Stimulated activated CD4-positive, alpha-beta T cell treated with anti-CD3 and anti-CD28 coated beads, Interleukin-15, amount 100 ng/mL, for 1 hour (primary cell): ENCODE results near the gene ROCK2.
"Not testable (repeated sequence)": the region's sequence is repeated elsewhere in the genome, so short reads cannot be mapped to it uniquely, and the experiment has no call there.

Experiments
- DNase-seq, 2 donors: peaks; one replicate each; pipeline ENCODE4 v3.0.0-alpha.2; 2020; ENCODE audit warnings: low read depth in 1 of 2, low spot score in 1 of 2

The ROCK2 gene

DNA sequence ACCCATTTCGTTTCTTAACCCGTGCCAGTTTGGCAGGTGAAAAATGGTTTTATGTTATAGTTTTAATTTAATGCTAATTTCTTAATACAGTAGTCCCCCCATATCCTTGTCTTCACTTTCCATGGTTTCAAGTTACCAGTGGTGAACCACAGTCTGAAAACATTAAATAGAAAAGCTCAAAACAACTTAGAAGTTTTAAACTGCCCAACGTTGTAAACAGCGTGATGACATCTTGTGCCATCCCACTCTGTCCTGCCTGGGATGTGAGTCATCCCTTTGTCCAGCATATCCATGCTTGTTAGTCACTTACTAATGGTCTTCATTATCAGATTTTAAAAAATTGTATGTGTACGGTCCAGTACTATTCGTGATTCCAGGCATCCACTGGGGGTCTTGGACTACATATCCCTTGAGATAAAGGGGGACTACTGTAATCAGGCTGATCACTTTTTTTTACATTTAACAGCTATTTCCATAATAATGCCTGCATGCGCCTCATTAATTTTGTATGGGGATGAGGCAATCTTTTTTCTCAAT lies 157.3 kb downstream of the ROCK2 start:
- DNase-seq = no peak

DNA sequence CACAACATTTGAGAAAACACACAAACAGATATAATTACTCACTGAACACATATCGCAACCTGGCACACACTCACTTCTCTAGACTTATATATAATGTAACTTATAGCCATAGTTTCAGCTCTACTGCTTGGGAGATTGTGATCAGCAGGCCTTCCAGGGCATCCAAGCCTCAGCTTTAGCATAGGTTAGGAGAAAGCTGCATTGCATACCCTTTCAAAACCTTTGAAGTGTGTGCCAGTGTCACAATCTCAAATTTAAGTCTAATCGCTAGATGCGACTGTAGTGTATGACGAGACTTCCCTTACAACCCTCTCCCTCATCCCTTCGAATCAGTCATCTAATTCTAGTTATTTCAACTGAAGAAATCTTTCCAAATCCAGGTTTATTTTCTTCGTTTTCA lies 158.3 kb downstream of the ROCK2 start:
- DNase-seq = no peak

DNA sequence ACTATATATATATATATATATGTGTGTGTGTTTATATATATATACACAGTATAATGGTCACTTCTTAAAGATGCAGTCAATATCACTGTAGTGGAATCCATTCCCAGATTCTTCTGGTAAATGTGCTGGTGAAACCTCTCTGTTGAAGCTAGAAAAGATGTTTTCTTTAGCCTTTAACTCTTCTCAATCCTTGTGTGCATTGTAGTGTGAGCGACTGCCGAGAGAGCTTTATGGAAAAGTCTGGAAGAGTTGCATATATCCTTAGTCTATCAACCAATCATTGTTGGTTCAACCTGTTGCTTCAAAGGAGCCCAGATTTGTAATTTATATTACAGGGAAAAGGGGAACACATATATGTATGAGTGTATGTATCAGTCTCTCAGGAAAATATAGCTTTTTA lies 161.5 kb downstream of the ROCK2 start:
- no peak for DNase-seq

DNA sequence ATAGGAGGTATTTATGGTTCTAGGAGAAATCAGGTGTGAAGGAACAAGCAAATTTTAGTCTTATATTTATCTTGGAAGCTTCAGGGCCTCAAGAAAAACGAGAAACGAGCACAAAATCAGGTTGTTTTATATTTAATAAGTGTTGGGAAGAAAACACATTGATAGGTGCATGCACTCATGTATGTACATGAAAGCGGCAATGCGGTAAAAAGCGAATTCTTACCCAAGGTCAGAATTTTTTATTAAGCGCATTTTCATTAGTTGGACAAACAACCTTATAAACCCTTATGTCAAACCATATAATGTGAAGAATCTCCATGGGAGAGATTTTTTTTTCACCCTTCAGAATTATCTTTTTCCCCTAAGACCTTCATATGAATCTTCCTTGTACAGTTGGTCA lies 163.8 kb downstream of the ROCK2 start:
- no peak for DNase-seq

DNA sequence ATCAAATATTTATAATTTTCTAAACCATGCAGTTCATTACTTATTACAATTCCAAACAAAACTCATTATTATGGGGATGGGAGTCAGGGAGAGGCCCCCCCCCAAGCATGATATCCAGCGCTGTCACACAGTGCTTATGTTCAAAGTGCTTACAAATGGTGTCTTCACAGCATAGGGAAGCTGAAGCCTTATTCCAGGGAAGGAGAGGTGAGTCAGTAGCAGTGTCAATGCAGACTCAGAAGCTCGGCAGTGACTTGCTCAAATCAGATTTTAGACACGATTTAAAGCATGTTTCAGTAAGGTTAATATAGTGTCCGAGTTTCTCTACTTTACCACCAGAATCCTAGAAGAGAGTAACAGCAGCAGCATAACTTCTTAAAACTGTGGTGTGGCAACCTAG lies 164.5 kb downstream of the ROCK2 start:
- no peak for DNase-seq

DNA sequence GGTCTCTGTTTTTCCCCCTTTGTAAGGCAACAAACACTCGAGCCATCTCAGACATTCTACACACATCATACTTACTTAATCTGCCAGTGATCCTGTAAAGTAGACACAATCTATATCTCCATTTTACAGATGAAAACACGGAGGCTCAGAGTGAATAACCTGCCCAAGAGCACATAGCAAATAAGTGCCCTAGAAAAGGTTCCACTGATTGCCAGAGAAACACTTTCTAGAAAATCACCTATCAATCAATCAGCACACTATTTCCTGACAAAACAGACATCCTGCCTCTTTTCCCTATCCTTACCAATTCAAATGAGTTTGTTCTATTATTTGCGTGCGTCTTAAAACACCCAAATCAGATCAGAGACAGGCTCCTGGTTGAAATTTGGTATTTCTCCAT lies 165.2 kb downstream of the ROCK2 start:
- no peak for DNase-seq

DNA sequence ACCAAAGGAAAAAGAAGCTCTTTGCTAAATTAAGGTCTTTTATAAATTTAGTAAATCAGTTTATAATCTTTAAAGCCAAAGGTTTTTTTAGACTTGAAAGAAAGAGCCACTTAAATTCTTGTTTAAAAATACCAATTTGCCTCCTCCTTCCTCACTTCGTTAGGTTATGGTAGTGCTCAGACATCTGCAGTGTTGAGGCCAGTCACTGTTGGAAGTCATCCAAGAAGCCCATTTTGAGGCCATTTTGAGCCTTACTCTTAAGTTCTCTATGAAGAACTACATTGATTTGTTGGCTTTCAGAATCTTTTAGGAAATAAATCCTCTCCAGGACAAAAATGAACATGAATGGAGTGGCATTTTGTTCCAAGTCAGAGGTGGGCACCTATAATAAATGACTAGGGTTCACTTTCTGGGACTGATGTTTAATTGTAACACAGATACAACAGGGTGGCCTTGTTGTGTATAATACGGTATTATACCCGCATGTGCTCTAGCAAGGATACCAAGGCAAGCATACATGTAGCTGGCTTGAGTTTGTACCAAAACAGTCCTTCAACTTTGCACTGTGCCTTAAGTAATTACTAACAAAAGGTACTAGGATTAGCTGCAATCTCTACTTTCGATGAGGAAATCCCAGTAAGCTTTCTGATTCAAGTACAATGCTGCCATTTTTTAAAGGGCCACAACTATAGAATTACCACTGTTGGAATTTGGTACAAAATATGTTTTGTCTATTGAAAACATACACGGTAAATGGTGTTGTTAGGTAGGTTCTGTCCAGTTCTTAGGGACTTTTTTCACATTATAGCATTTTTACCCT lies 166.4 kb downstream of the ROCK2 start:
- DNase-seq = no peak

DNA sequence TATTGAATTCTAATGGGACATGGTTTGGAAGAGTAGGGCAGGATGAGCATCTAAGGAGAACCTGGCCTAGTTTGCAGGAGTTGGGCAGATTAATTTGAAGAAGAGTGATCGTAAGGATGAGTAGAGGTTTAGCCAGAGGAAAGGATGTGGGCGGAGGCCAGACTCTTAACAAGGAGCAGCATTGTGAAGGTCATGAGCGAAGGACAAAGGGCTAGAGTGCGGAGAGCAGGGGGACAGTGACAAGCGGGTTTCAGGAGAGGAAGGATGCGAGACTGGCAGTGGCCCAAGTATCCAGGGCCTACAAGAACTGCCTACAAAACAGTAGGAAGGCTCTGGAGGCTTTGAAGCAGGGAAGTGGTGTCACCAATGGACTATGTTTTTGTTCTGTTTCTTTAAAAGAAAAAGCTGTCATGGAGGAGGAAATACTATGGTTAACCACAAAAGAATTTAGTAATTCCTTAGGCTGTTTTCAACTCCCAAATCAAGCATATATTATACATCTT lies 169.1 kb downstream of the ROCK2 start:
- DNase-seq = no peak

DNA sequence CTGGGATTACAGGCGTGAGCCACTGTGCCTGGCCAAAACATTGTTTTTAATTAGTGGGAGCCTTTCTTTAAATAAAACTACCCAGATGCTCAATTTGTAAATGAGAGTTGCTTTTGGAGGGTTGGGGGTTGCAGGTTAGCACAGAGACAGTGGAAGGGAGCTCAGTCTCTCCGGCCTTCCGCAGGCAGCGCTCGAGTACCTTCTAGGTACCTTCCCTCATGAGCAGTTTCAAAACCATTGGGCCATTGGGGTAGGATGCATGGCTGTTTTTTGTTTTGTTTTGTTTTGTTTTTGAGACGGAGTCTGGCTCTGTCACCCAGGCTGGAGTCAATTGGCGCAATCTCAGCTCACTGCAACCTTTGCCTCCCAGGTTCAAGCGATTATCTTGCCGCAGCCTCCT lies 170.2 kb downstream of the ROCK2 start:
- DNase-seq = no peak

DNA sequence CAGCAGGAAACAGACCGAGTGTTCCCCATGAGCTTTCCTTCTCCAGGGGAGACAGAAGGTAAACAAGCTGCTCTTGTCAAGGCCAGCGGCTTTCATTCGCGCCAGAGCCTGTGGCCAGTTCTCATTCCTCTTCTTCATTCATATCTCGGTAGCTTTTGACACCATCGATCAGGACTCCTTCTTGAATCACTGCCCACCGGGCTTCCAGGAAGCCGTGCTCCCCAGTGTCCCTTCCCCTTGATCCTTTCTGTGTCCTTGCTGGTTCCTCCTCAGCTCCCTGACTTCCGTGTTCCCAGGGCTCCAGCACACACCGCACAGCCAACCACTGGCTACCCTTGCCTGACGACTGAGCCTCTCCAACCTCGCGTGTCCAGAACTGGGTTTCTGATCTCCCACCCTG lies 175.1 kb downstream of the ROCK2 start:
- DNase-seq = no peak

DNA sequence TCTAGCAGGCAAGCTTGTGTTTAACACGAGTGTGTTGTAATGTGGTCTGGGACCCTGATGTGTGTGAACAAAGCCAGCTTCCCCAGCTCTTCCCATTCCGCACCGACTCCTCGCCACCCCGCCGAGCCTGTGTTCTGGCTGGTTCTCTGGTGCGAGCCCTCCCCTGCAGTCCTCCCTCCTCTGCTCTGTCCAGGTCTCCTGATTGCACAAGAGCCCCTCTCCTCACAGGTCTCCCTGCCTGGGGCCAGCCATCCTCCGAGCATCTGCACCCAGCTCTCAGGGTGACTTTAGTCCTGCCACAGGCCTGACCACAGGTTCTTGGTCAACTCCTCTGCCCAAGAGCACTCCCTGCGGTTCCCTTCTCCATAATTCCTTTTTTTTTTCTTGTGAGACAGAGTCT lies 175.9 kb downstream of the ROCK2 start:
- no peak for DNase-seq

DNA sequence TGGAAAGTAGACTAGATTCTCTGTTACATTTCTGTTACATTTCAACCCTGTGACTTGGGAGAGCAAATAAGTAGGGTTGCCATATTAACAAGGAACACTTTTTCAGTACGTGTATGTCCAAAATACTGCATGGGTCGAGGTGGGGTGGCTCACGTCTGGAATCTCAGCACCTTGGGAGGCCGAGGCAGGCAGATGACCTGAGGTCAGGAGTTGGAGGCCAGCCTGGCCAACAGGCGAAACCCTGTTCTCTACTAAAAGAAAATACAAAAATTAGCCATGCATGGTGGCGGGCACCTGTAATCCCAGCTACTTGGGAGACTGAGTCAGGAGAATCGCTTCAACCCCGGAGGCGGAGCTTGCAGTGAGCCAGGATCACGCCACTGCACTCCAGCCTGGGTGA lies 178.0 kb downstream of the ROCK2 start:
- no peak for DNase-seq

DNA sequence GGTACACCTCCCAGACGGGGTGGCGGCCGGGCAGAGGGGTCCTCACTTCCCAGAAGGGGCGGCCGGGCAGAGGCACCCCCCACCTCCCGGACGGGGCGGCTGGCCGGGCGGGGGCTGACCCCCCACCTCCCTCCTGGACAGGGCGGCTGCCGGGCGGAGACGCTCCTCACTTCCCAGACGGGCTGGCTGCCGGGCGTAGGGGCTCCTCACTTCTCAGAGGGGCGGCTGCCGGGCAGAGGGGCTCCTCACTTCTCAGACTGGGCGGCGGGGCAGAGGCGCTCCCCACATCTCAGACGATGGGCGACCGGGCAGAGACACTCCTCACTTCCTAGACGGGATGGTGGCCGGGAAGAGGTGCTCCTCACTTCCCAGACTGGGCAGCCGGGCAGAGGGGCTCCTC lies 179.4 kb downstream of the ROCK2 start:
- DNase-seq = not testable (repeated sequence)

DNA sequence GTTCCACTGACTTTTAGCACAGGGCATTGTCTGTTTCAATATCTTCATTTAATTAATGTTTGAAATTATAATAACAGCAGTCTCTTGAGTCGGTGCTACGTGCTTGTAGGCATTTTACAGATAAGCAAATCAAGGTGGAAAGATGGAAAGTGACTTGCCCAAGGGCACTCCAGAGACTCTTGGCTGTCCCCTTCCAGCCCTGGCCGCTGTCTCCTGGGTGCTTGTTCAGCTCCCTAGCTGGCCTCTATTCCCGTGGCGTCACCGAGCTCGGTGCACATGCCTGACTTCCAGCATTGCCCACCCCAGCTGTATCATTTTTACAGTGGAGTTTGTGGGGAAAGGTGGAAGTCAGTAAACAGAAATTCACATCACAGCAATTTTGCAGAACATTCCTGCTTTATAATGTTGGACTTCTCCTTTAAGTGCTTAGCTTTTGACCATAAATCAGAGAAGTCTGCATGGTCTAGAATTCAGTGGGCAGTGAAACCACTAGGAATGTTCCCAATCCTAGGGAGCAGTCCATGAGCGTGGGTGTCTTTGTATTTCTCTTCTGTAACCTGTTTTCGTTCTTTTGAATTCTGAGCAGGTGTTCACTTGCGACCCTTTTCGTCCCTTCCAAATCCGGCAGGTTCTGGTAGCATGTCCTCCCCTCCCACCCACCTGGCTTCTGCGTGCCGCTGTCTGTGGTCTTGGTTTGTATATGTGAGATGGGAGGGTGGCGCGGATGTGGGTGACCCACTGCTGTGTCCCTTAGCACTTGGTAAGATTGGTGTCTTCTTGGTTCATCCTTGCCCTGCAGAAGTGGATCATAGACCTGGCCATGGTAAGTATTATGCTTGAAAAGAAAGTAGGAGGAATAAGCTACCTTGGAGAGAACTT lies 180.8 kb downstream of the ROCK2 start:
- DNase-seq = no peak

DNA sequence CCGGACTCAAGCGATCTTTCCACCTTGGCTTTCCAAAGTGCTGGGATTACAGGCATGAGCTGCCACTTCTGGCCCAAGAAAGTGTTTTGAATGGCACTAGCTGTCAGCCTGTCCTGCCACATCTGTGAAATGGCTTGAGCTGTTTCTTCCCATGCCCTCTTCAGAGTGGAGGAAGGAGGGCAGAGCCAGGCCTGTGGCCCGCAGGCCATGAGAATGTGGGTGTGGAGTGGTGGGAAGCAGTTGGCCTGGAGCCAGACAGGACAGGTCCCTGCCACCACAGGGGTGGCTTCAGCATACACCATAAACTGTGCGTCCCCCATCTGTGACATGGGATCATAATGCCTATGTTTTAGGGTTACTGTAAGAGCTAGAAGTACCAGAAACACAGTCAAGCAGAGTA lies 182.7 kb downstream of the ROCK2 start:
- no peak for DNase-seq

DNA sequence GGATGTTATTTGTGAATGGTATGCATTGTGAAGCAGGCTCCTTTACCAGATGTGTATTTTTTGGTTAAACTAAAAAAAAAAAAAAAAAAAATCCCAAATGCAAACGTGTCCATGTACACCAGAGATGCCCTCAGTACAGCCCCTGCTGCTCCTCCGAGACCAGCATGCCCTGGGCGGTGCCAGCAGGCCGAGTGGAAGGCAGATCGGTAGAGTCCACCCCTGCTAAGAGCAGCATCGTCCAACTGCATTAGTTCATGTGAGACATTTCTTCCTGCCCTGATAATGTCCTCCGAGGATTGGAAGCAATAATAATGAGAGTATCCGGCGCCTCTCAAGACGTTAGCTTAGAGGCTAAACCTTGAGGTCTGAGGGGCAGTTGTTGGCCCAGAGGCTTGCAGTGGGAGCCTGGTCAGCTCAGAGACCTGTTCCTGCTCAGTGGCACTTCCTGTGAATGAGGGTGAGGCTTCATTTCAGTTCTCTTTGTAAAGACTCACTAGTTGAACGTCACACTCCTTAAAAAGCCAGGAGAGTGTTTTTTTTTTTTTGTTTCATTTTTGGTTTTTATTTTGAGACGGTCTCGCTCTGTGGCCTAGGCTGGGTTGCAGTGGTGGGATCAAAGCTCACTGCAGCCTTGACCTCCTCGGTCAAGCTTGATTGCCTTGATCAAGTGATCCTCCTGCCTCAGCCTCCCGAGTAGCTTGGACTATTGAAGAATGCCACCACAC lies 183.5 kb downstream of the ROCK2 start:
- DNase-seq = no peak

DNA sequence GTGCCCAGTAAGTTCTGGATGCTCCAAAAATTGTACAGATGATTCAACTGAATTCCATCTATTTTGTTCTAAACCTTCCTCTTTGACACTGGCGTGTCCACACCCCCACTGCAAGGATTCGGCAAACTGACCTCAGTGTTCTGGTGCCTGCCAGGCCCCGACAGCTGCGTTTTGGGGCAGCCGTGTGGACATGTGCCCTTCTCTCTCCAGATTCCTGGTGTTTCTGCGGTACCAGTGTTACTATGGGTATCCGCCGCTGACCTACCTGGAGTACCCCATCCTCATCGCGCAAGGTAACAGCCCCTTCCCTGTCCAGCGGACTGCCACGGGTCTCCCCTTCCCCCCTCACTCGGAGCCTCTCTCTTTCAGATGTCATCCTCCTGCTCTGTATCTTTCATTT lies 184.2 kb downstream of the ROCK2 start:
- DNase-seq = no peak

DNA sequence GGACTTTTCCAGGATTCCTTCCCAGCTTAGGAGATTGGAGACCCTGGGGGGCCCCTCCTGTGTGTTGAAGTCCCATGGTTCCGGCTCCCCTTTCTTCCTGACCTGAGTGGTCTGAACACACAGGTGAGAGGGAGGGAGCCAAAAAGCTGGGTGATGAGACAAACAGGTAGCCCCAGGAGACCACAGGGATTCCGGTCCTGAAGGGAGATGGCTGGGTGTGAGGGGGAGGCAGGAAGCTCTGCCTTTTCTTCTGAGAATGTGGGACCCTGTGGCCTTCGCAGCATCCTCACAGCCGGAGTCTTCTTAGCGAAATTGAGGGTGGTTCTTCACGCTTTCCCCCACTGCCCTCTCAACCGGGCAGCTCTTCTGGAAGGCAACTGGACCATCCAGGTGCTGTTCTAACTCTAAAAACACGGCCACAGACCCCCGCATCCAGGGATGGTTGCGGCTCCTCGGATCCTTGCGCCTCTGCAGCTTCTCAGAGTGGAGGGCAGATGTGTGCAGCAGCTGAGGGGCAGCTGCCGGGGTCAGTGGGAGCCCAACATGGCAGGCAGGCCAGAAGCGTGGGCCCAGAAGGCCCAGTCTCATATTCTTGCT lies 184.8 kb downstream of the ROCK2 start:
- DNase-seq = no peak

DNA sequence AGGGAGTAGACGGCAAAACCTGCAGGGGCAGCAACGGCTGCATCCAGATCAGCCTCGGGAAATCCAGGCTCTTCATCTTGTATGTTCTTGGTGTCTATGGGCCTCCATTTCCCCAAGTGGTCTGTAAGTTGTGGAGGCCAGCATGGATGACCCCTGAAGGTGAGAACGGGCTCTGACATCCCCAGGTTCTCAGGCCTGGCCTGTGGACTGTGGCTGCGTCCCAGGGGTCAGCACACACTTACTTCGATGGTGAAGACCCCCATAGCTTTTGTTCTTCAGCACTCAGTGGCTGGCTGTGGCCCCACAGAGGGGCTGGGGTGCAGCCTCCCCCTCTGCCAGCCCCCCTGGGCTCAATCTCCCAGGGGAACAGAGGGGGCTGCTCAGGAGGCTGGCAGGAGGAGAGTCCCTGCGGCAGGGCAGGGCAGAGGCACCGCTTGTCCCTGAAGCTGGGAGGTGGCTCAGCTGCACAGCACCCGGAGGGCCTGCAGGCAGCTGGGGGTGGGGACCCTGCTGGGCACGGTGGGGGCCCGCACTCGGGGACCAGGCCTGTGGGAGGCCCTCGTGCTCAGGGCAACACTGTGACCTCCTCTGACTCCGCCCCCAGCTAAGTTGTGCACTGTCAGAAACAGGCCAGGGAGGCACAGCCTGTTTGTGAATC lies 185.4 kb downstream of the ROCK2 start:
- DNase-seq = no peak

DNA sequence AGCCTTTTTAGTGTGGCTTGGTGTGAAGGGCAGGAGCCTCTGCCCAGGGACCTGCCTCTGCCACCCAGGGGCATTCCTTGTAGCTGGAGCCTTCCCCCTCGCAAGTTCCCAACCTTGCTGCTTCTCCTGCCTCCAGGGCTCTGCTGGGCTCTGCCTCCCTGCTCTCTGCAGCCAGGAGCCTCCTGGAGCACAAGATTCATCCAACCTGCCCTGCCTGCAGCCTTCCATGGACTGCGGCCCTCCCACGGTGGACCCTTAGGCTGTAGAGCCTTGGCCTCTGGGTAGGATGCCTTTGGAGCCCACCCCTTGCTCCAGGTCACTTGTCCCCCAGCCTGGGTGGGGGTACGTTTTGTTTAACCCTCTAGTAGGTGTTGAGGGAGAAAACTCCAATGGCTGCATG lies 186.7 kb downstream of the ROCK2 start:
- no peak for DNase-seq
